Measurements from ENCODE around the gene CEP170.

The CEP170 gene

GRCh38 chr1:243254927-243255790 lies at the start of gene CEP170:
Gene CEP170, minus strand, starts transcription at chr1:243255281. Its CDS starts 30,001 bp downstream, at chr1:243225280.
- DNase-seq (ENCODE audit: low read depth, low spot score), result peak; percentile 98

GRCh38 chr1:243301059-243301458 lies 46.0 kb upstream of the CEP170 start:
- no peak for DNase-seq (ENCODE audit: low read depth, low spot score)

- no peak for DNase-seq (ENCODE audit: low read depth, low spot score)
Measured at GRCh38 chr1:243299069-243299468, 44.0 kb upstream of the CEP170 start.

- DNase-seq (ENCODE audit: low read depth, low spot score), result no peak
Measured at GRCh38 chr1:243294723-243295121, 39.6 kb upstream of the CEP170 start.

DNA sequence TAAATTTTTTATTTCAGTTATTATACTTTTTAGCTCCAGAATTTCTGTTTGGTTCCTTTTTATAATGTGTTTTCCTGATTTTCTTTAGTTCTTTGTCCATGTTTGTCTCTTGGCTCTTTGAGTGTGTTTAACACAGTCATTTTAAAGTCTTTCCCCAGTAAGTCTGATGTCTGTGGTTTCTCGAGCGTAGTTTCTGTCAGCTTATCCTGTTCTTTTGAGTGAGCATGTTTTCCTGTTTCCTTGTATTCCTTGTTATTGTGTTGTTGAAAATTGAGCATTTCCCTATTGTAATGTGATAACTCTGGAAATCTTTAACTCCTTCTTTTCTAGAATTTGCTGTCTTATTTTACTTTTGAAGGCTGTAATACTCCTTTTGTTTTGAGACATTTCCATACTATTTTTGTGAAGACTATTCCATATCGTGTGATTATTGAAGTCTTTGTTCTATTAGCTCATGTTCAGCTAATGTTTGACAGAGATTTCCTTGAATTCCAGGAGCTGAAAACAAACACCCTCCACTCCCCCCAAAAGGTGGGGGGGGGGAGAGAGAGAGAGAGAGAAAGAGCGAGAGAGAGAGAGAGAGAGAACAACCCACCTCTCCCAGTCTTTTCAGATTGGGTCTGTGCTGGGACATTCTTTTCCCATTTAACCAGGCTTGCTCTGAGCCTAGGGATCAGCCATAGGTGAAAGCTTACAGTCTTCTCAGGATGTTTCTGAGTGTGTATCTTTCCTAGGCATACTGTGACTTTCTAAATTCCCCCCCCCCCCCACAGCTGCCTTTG lies 39.1 kb upstream of the CEP170 start:
- DNase-seq (ENCODE audit: low read depth, low spot score), result no peak

GRCh38 chr1:243292117-243292516 lies 37.0 kb upstream of the CEP170 start:
- no peak for DNase-seq (ENCODE audit: low read depth, low spot score)

DNA sequence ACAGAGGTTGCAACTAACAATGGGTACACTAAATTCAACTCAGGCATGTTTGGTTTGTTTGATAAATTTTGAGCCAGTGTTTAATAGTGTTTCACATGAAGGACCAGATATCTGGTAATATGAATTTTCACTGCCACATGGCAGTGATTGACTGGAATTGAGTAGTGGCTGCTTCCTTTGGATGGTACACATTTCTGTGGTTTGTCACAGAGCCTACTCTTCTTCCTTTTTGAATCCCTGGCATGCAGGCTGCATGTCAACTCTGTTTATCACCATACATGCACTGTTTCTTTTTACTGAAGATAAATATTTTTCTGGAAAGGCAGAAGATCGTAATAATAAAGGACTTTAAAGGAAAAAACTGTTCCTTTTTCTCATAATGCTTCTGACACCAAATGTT lies 36.2 kb upstream of the CEP170 start:
- DNase-seq (ENCODE audit: low read depth, low spot score), result no peak

GRCh38 chr1:243288062-243288461 lies 33.0 kb upstream of the CEP170 start:
- DNase-seq (ENCODE audit: low read depth, low spot score), result no peak

DNA sequence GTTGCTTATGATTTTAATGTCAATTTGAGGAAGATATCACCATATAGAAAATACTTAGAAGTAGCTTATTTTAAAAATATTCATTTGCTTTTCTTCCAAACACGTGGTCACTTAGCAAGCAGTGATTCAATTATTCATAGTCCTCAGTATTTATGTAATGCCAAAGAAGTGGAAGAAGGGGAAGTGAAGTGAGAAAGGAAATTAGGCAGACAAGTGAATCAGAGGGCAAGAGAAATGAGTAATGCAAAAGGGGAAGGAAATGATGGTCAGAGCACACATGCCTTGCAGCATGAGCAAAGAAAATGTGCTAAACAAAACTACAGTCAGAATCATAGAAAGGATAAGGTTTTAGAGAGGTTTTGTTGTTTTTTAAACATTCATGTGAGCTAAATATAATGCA lies 32.6 kb upstream of the CEP170 start:
- DNase-seq (ENCODE audit: low read depth, low spot score), result no peak

- no peak for DNase-seq (ENCODE audit: low read depth, low spot score)
Measured at GRCh38 chr1:243287123-243287460, 32.0 kb upstream of the CEP170 start.

GRCh38 chr1:243286409-243287122 lies 31.5 kb upstream of the CEP170 start:
- no peak for DNase-seq (ENCODE audit: low read depth, low spot score)

- no peak for DNase-seq (ENCODE audit: low read depth, low spot score)
Measured at GRCh38 chr1:243281672-243282071, 26.6 kb upstream of the CEP170 start.

- no peak for DNase-seq (ENCODE audit: low read depth, low spot score)
Measured at GRCh38 chr1:243280571-243281129, 25.6 kb upstream of the CEP170 start.

GRCh38 chr1:243275316-243275715 lies 20.2 kb upstream of the CEP170 start:
- DNase-seq (ENCODE audit: low read depth, low spot score), result no peak

DNA sequence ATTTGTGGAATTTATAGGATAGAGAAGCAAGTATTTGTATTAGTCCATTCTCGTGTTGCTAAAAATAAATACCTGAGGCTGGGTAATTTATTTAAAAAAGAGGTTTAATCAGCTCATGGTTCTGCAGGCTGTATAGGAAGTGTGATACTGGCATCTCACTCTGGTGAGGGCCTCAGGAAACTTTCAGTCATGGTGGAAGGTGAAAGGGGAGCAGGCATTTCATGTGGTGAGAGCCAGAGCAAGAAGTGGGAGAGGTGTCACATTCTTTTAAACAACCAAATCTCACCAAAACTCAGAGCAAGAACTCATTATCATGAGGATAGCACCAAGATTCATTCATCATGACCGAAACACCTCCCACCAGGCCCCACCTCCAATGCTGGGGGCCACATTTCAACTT lies 18.9 kb upstream of the CEP170 start:
- no peak for DNase-seq (ENCODE audit: low read depth, low spot score)

GRCh38 chr1:243273506-243273905 lies 18.4 kb upstream of the CEP170 start:
- no peak for DNase-seq (ENCODE audit: low read depth, low spot score)

DNA sequence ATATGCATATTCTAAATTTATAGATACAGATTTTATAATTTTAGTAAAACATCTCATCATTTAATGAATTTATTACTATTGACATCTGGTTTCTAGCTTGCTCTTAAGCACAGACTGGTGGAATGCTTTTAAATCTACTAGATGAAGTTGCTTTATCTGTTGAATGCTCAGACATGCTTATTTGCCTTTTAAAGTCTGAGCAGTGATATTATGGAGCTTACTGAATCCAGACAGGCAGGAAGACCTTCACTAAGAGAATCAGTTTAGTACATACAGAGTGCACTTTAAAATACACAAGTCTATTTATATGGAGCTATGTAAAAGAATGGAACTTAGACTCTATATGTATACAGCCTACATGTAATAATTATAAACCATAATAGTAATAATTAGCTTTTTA lies 17.3 kb upstream of the CEP170 start:
- no peak for DNase-seq (ENCODE audit: low read depth, low spot score)

DNA sequence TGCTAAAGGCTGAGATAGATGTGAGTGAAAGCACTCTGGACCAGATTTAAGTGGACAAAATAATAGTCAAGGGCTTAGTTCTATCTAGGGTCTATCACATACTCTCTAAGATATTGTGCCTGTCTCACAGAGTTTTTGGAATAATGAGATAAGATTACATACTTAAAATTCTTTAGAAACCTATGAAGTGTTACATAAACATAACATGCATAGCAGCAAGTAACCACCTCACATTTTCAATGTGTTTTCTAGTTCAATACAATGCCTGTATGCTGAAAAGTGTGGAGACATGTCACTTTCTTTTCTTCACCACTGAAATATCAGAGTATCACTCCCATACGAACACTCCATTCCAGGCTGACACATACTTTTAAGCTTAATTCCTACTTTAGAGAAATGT lies 16.9 kb upstream of the CEP170 start:
- DNase-seq (ENCODE audit: low read depth, low spot score), result no peak

DNA sequence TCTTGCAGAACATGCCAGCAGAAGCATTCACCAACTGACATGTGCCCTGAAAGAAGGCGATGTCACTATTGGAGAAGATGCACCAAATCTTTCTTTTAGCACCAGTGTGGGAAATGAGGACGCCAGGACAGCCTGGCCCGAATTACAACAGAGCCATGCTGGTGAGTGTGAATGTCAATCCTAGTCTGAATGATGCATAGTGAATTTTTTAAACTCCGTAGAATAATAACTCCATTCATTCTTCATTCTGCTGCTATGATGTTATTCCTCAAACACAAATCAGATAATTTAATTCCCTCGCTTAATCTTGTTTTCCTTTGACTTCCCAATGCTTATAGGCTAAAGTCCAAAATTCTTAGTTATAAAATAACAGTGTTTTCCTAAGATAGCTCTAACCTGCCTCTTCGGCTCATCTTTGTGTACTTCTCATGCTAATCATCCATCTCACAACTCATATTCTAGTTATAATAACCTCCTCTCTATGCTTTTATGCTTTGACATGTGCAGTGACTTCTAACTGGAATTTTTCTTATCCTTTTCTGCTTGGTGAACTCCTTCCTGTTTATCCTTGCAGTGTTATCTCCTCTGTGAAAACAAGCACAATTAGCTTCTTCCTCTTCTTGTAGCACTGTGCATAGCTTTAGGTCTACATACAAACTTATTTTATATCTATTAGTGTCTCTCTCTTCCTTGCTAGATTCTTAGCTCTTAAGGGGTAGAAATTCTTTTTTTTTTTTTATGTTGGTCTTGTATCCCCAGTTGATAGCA lies 15.2 kb upstream of the CEP170 start:
- no peak for DNase-seq (ENCODE audit: low read depth, low spot score)

GRCh38 chr1:243269461-243269801 lies 14.3 kb upstream of the CEP170 start:
- no peak for DNase-seq (ENCODE audit: low read depth, low spot score)

- no peak for DNase-seq (ENCODE audit: low read depth, low spot score)
Measured at GRCh38 chr1:243268751-243269460, 13.8 kb upstream of the CEP170 start.

Measured in brain pericyte (primary cell).